ENCODE data around the gene DGKD.

DGKD gene

GRCh38 chr2:233338046-233338445 lies 16.2 kb upstream of the DGKD start:
- DNase-seq, result no peak

DNA sequence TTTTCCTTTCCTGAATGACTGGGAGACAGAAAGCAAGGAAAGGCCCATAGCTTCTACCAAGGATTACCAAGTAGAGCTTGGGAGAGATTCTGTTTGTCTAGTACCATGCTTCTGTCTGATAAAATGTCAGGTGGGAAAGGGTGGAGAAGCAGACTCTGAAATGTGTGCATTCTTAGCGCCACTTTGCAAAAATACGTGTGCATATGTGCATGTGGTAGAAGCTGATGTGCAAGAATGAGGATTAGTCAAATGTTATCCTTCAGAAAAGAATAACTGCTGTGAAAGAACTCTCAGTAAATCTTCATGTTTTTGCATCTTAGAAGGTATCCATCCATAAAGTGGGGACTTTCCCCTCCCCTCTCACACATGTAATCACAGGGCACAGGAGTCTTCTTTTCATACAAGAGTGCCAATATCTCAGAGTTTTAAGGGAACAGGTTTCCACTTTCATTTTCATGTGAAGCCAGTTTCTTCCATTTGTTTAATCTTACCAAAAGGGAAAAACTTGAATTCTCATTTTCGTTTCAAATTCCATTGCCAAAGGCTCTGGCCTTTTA lies 15.4 kb upstream of the DGKD start:
- no peak for DNase-seq

- DNase-seq, result no peak
Measured at GRCh38 chr2:233339427-233339826, 14.9 kb upstream of the DGKD start.

DNA sequence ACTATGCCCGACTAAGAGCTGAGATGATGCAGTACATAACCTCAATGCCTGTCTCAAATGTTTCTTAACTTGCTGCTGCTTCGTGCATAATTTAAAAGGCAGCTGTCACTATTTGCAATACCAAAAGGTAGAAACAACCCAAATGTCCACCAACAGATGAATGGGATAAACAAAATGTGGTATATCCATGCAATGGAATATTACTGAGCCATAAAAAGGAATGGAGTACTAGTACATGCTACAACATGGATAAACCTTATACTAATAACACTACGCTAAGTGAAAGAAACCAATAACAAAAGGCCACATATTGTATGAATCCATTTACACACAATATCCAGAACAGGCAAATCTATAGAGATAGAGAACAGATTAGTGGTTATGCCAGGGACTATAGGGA lies 13.0 kb upstream of the DGKD start:
- no peak for DNase-seq

GRCh38 chr2:233342301-233342700 lies 12.0 kb upstream of the DGKD start:
- no peak for DNase-seq

DNA sequence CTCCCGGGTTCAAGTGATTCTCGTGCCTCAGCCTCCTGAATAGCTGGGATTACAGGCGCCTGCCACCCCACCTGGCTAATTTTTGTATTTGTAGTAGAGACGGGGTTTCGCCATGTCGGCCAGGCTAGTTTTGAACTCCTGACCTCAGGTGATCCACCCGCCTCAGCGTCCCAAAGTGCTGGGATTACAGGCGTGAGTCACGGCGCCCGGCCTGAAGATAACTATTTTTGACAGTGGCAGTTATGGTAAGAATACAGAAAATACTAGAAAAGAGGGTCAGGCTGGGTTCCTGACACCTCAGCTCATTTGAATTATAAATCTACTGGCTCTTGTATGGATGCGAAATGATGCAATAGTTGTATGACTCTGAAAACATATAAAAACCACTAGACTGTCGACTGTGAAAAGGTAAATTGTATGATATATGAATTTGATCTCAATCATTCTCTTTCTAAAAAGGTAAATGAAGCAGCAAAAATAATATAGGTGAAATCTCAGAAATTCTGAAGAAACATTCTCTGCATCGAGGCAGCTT lies 11.1 kb upstream of the DGKD start:
- DNase-seq, result no peak

- no peak for DNase-seq
Measured at GRCh38 chr2:233346376-233346775, 7.9 kb upstream of the DGKD start.

DNA sequence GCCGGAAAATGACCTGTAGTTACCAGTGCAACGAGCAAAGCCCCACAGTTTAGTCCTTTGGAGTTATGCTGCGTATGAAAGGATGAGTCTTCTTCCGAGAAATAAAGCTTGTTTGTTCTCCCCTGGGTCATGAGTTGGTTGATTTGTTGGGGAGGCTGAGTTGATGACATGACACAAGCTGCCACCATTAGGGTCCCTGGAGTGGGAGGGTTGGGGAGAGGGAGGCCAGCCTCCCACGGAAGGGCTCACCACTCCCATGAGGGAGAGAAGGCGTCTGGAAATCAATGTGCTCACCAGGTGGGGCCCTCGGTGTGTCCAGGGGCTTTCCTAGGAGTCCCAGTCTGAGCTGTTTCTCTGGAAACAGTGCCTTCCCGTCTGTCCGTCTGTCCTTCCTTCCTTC lies 7.4 kb upstream of the DGKD start:
- DNase-seq, result no peak

- no peak for DNase-seq
Measured at GRCh38 chr2:233349005-233349998, 5.0 kb upstream of the DGKD start.

- DNase-seq, result no peak
Measured at GRCh38 chr2:233350708-233351107, 3.6 kb upstream of the DGKD start.

GRCh38 chr2:233351423-233351822 lies 2.9 kb upstream of the DGKD start:
- DNase-seq, result no peak

DNA sequence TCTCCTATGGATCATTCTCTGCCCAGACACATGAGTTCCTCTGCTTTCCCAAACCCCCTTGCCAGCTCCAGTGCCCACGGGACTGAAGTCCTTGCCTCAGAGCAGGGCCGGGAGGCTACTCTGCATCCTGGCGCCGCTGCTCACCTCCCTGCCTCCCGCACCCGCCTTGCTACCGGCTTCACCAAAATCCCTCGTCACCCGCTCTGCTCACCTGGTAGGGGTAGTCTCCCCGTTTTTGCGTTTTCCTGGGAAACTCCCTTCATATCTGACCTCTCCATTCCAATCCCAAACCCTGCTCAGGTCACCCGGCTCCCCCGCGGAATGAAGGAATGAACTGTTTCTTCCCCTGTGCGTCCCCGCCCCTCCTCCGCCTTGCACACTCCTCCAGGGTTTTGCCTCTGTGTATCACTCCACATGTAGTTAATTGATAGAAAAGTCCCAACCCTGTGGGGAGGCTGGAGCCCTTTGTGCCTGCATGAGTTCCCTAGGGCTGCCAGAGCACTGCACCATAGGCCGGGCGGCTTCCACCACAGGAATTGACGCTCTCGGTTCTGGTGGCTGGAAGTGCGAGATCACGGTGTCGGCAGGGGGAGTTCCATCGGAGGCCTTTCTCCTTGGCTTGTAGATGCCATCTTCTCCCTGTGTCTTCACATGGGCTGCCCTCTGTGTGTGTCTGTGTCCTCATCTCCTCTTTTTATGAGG lies 2.0 kb upstream of the DGKD start:
- no peak for DNase-seq

GRCh38 chr2:233353101-233353768 lies 1.1 kb upstream of the DGKD start:
- no peak for DNase-seq

- no peak for DNase-seq
Measured at GRCh38 chr2:233354500-233354924, 218 bp downstream of the DGKD start.

- DNase-seq, result no peak
Measured at GRCh38 chr2:233354971-233355574, 779 bp downstream of the DGKD start.

GRCh38 chr2:233355916-233356315 lies 1.6 kb downstream of the DGKD start:
- DNase-seq, result no peak

DNA sequence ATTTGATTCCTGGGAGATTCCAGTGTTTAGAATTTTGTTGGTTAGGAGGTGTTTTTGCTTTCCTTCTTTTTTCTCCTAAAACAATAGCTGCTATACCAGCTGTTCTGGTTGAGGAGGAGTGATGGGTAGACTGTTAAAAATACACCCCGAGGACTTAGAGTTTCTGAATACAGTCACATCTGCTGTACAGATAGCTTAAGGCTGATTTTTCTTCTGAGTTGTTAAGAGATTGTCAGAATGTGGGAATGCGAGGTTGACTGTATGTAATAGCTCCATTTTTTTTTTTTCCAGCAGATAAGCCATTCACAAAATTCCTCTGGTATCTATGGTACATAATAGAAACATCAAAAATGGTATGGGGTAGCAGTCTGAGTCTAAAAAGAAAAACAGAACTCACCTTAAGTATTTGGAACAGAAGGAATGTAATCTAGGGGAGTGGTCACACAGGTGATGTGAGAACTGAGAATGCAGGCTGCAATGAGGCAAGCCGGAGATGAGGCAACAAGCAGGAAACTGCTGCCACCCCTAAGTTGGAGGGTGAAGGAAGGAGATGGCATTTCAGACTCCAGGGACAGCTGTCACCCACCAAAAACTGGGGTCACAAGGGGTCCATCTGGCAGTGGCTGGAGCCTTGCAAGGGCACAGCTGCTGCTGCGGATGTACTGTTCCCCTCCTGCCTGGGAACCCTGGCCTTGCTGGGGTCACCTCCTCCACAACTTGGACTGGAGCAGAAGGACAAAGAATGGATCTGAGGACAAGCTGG lies 2.4 kb downstream of the DGKD start:
- no peak for DNase-seq

DNA sequence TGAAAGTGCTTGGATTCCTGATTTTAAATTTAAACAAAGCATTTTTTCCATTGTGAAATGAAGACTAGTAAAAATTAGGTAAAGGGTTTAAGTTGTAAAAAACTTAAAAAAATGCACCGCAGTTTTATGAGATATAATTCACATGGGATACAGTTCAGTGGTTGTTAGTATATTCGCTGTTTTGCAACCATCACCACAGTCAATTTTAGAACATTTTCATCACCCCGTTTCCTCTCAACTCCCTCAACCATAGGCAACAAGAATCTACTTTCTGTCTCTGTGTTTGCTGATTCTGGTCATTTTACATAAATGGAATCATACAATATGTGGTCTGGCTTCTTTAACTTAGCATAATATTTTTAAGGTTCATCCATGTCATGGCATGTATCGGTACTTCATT lies 4.0 kb downstream of the DGKD start:
- DNase-seq, result no peak

DNA sequence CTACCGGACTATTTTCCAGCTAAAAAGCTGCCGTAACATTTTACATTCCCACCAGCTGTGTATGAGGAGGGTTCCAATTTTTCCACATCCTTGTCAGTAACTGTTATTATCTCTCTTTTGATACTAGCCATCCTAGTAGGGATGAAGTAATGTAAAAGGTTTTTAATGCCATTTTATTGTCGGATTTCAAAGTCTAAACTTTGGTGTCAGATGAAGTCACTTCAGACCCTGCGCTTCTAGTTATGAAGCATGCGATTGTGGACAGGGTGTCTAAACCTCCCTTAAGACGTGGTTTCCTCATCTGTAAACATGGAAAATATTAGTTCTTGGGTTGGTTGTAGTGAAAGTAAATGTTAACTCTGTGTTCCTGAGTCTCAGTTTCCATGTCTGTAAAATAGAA lies 4.7 kb downstream of the DGKD start:
- DNase-seq, result no peak

GRCh38 chr2:233359823-233360222 lies 5.5 kb downstream of the DGKD start:
- no peak for DNase-seq

GRCh38 chr2:233360771-233361176 lies 6.5 kb downstream of the DGKD start:
- no peak for DNase-seq

- no peak for DNase-seq
Measured at GRCh38 chr2:233361297-233361696, 7.0 kb downstream of the DGKD start.

Data from central memory CD4-positive, alpha-beta T cell (primary cell).